Thyroid gland (tissue), 4 donors: Measurements from ENCODE around the gene FIBP. TPM values are rescaled to one million over a fixed set of nuclear protein-coding genes. Genes with fewer than 3 reads are reported as not detected.

Experiments
- DNase-seq, 2 donors: peaks; one replicate each; pipeline ENCODE4 v3.0.0-alpha.2; 2019
- H3K27ac ChIP-seq, 3 donors: fragments of 200-600 bp; sonication (generic); 1 replicate in 2 of 3; 2 replicates in 1 of 3; pipeline ENCODE4 v1.5.1; 2016 to 2019; ENCODE audit warnings: mild to moderate bottlenecking in 1 of 3, moderate library complexity in 1 of 3
- H3K27me3 ChIP-seq: fragments of 200-600 bp; sonication (generic); one replicate; pipeline ENCODE4 v1.5.1; 2019
- H3K36me3 ChIP-seq, 2 donors: fragments of 200-600 bp; sonication (generic); one replicate each; pipeline ENCODE4 v1.5.1; 2016 to 2019
- H3K4me1 ChIP-seq, 2 donors: fragments of 200-600 bp; sonication (generic); one replicate each; pipeline ENCODE4 v1.5.1; 2017 to 2019
- H3K4me3 ChIP-seq, 3 donors: fragments of 200-600 bp; sonication (generic); replicated peaks in 1 of 3; 1 replicate in 2 of 3; 2 replicates in 1 of 3; pipeline ENCODE4 v1.5.1; 2016; ENCODE audit warnings: mild to moderate bottlenecking in 1 of 3
- H3K9me3 ChIP-seq: fragments of 200-600 bp; sonication (generic); one replicate; pipeline ENCODE4 v1.5.1; 2017
- CTCF ChIP-seq, 6 experiments: fragments of 200-600 bp in 3 of 6; fragments of 450-650 bp in 3 of 6; sonication (generic) in 3 of 6; IDR thresholded peaks; one replicate each; pipeline ENCODE4 v1.5.1; 2016 to 2019; ENCODE audit warnings: antibody characterized with exemption in 6 of 6, mild to moderate bottlenecking in 2 of 6, inconsistent platforms in 1 of 6, moderate library complexity in 1 of 6
- POLR2A ChIP-seq, 2 donors: fragments of 450-650 bp; IDR thresholded peaks; one replicate each; pipeline ENCODE4 v1.6.1; 2017; ENCODE audit warnings: antibody characterized with exemption in 2 of 2, mild to moderate bottlenecking in 2 of 2, moderate library complexity in 1 of 2
- WGBS, 2 donors: methylation state at CpG; one replicate each; pipeline ENCODE4 v1.1.5; 2017; 5-methylcytosine and 5-hydroxymethylcytosine counted together
- intact Hi-C: fragments of 100-400 bp; cut with DNase I; formaldehyde crosslinking; loops from one replicate; pipeline ENCODE4 v1.15.1; 2023
- total RNA-seq, 4 donors: library from RNA; depleted of rRNA; stranded (reverse); fragments of >200 nt; gene quantifications; one replicate each; pipeline ENCODE4 v1.2.3, GENCODE V29; 2016

The FIBP gene
- total RNA-seq, 4 donors from 2014 or later = 65.9 to 128 (median 109) TPM

GRCh38 chr11:65861533-65862183, 26.6 kb downstream of the FIBP start:
- Histone ChIP-seq H3K36me3 (peaks cover 34 to 37% of the 10 kb centered on the region in 2 donors), H3K4me3 (peak overlapping the region in 1 of 3 donors; percentile 84), H3K9me3 (no peaks in the 10 kb centered on the region), H3K4me1 (peaks cover 14 to 23% of the 10 kb centered on the region in 2 donors), H3K27ac (no peak overlapping the region), H3K27me3 (no peaks in the 10 kb centered on the region)
- WGBS, 2 donors = 90 to 94% methylated on average over 8 to 9 of the region's 13 CpGs
- DNase-seq = no peak
- intact Hi-C loops = no loop called here
- no peak for TF ChIP-seq CTCF (IDR thresholded peaks at IDR 0.05)
- TF ChIP-seq POLR2A (IDR thresholded peaks at IDR 0.05) = no peak

GRCh38 chr11:65861165-65861505, 27.1 kb downstream of the FIBP start:
- no peak for DNase-seq
- Histone ChIP-seq H3K4me3 (peak overlapping the region; percentile 29 to 84 (median 77)), H3K4me1 (peaks cover 17 to 27% of the 10 kb centered on the region in 2 donors), H3K27ac (peak overlapping the region; percentile 92 to 100 (median 99)), H3K36me3 (peaks cover 29 to 33% of the 10 kb centered on the region in 2 donors), H3K9me3 (no peaks in the 10 kb centered on the region), H3K27me3 (no peaks in the 10 kb centered on the region)
- intact Hi-C loops = no loop called here
- TF ChIP-seq CTCF (IDR thresholded peaks at IDR 0.05) = no peak
- no peak for TF ChIP-seq POLR2A (IDR thresholded peaks at IDR 0.05)
- 12 to 19% methylated on average over 11 to 14 of the region's 14 CpGs for WGBS, 2 donors

GRCh38 chr11:65860278-65861164, 27.8 kb downstream of the FIBP start, which contains the start of gene MUS81:
MUS81 (plus strand) TSS chr11:65860433; CDS start chr11:65860754, 321 bp downstream.
- TF ChIP-seq POLR2A (IDR thresholded peaks at IDR 0.05) (peak in 1 of 2 donors; percentile 81), CTCF (IDR thresholded peaks at IDR 0.05) (peak; percentile 57 to 93 (median 86))
- Histone ChIP-seq H3K27ac (peak within 1 kb of the TSS; percentile 92 to 100 (median 99)), H3K4me1 (peaks cover 17 to 33% of the 10 kb centered on the region in 2 donors), H3K9me3 (no peaks in the 10 kb centered on the region), H3K36me3 (peaks cover 31 to 34% of the 10 kb centered on the region in 2 donors), H3K27me3 (no peaks in the 10 kb centered on the region), H3K4me3 (peak within 1 kb of the TSS; percentile 29 to 84 (median 77))
- intact Hi-C loops = no loop called here
- WGBS, 2 donors = 0 to 2% methylated on average over 9 to 25 of the region's 78 CpGs
- peak; percentile 98 for DNase-seq

GRCh38 chr11:65859812-65860277, 28.4 kb downstream of the FIBP start:
- WGBS, 2 donors = 4% methylated on average over 16 of the region's 16 CpGs
- H3K27me3 ChIP-seq = no peaks in the 10 kb centered on the region
- no peak for DNase-seq
- peaks cover 17 to 38% of the 10 kb centered on the region in 2 donors for H3K4me1 ChIP-seq
- intact Hi-C loops = no loop called here
- H3K4me3 ChIP-seq = peak overlapping the region in 2 of 3 donors; percentile 77 to 84
- TF ChIP-seq CTCF (IDR thresholded peaks at IDR 0.05) = no peak
- no peak for TF ChIP-seq POLR2A (IDR thresholded peaks at IDR 0.05)
- no peaks in the 10 kb centered on the region for H3K9me3 ChIP-seq
- H3K36me3 ChIP-seq = peaks cover 31 to 34% of the 10 kb centered on the region in 2 donors
- H3K27ac ChIP-seq = peak overlapping the region; percentile 92 to 100 (median 99)
